GM19025 (cell line): ENCODE measurements around the gene USP32.
"Not testable (repeated sequence)": the region's sequence is repeated elsewhere in the genome, so short reads cannot be mapped to it uniquely, and the experiment has no call there.

Experiments
- ATAC-seq: cut with Tn5 transposase; IDR thresholded peaks from one replicate; pipeline ENCODE4 v1.9.1; 2021; ENCODE audit warnings: mild to moderate bottlenecking, low read depth, moderate library complexity; ENCODE audit not compliant: unreplicated experiment

The USP32 gene, protein sequence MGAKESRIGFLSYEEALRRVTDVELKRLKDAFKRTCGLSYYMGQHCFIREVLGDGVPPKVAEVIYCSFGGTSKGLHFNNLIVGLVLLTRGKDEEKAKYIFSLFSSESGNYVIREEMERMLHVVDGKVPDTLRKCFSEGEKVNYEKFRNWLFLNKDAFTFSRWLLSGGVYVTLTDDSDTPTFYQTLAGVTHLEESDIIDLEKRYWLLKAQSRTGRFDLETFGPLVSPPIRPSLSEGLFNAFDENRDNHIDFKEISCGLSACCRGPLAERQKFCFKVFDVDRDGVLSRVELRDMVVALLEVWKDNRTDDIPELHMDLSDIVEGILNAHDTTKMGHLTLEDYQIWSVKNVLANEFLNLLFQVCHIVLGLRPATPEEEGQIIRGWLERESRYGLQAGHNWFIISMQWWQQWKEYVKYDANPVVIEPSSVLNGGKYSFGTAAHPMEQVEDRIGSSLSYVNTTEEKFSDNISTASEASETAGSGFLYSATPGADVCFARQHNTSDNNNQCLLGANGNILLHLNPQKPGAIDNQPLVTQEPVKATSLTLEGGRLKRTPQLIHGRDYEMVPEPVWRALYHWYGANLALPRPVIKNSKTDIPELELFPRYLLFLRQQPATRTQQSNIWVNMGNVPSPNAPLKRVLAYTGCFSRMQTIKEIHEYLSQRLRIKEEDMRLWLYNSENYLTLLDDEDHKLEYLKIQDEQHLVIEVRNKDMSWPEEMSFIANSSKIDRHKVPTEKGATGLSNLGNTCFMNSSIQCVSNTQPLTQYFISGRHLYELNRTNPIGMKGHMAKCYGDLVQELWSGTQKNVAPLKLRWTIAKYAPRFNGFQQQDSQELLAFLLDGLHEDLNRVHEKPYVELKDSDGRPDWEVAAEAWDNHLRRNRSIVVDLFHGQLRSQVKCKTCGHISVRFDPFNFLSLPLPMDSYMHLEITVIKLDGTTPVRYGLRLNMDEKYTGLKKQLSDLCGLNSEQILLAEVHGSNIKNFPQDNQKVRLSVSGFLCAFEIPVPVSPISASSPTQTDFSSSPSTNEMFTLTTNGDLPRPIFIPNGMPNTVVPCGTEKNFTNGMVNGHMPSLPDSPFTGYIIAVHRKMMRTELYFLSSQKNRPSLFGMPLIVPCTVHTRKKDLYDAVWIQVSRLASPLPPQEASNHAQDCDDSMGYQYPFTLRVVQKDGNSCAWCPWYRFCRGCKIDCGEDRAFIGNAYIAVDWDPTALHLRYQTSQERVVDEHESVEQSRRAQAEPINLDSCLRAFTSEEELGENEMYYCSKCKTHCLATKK (N-terminal part only)

DNA sequence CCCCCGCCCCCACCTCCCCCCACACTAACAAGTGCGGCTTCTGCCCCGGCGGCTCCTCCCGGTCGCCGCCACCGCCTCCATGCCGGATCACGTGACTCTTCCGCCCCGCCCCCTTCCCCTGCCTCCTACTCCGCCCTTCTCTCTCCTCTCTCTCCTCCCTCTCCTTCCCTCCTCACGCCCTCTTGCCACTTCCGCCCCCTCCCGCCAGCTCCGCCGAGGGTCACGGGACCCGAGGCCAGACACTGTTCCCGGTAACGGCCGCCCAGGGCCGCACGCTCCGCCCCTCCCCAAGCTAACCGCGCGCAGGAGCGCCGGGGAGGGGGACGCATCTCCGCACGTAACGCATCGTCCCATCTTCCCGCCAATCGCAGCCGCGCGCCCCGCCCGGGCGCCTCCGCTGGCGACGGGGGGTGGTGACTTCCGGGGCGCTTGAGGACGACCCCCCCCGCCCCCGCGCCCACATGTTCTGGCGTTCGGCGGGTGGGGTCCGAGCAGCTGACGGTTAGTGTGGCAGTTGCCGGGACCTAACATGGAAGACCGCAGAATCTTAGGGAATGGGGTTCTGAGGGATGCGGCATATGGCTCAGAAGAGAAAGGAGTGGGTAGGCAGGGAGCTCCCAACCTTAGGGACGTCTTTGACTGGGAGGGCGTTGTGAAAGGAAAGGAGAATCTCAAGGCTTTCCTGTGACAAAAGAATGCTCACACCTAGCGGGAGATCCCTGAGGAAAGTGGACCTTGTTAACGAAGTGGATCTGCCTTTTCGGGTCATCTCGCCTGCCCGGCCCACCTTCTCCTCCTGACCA lies at the start of gene USP32:
Gene USP32 (minus strand): TSS at position 92 of the 803 bp plus-strand sequence. CDS start 194 bp downstream, outside the sequence.
- ATAC-seq = peak; percentile 88

DNA sequence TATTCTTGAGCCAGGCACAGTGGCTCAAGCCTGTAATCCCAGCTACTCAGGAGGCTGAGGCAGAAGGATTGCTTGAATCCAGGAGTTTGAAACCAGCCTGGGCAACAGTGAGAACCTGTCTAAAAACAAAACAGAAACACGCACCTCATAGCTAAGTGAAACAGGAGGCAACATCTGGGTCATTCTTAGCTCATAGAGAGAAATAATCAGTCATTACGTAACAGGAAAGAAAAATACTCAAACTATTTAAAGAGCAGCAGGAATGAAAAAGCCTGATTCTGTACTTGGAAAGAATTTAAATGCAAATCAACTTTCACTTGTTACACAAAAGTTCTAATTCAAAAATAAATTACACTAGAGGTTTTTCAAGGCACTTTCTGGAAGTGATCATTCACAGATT lies 47.6 kb upstream of the USP32 start:
- no peak for ATAC-seq

DNA sequence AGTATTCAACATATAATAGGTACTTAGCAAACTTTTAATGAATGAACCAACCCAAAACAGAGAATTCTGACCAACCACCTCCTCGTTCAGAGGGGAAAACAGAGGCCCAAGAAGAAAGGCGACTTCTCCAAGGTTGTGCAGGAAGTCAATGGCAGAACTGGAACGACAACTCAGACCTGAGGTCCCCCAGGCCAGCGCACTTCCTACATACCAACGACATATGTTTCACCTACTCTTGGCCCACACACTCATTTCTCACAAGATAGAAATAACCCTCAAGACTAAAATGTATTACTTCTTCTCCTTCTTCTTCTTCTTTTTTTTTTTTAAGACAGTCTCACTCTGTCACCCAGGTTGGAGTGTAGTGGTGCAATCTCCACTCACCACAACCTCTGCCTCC lies 44.7 kb upstream of the USP32 start:
- no peak for ATAC-seq

DNA sequence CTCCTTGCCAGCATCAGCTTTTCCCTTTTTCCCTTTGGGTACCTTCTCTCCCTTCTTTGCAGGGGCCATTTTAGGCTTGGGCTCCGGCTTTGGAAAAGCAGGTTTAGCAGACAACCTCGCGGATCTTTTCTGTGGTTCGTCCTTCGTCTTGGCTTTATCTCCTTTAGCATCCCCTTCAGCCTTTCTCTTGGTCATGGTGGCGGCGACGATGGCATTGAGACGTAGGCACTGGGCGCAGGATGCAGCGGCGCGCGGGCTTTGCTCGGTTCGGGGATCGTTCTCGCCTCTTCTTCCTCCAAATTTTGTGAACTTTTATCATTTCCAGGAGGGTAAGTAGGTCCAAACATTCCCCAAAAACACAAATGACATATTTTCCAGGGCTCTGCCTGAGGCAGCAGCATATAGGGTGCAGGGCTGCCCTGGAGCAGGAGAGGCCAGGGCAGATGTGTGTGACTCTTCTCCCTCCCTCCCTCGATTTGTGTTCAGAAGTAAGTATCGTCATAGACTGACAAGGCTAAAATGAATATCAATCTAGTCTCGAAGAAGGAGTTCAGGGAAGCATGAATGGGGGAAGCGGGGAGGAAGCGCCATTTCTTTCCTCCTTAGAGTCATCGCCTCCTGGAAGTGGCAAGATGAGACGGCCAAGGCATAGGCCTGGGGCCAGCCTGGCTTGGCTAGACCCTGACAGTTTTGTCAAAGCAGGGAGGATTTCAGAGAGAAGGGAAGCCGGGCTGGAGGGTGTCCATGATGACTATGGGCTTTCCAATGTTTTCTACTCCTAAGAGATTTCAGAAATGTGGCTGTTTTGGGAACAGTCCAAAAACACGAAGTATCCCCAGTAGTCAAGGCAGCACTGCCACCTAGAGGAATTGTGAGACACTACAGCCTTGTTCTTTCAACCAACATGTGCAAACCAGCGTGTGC lies 43.6 kb upstream of the USP32 start:
- no peak for ATAC-seq

DNA sequence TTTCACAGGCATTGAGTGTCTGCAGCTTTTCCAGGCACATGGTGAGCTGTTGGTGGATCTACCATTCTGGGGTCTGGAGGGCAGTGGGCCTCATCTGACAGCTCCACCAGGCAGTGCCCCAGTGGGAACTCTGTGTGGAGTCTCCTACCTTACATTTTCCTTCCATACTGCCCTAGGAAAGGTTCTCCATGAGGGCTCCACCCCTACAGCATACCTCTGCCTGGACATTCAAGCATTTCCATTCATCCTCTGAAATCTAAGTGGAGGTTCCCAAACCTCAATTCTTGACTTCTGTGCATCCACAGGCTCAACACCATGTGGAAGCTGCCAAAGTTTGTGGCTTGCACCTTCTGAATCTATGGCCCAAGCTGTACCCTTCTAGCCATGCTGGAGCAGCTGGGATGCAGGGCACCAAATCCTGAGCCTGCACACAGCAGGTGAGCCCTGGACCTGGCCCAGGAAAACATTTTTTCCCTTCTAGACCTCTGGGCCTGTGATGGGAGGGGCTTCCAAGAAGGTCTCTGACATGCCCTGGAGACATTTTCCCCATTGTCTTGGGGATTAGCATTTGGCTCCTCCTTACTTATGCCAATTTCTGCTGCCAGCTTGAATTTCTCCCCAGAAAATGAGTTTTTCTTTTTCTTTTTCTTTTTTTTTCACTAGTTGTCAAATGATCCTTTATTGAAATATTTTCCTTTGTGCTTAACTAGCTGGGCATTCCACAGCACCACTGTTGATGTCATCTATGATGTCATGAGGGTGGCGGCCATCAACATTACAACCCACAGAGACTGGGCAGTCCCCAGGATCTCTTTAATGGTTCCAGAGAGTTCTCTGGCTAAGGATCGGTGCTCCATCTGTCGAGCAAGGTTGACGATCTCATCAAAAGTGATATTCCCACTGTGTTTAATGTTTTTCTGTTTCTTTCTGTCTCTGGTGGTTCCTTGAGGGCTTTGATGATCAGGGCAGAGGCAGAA lies 41.4 kb upstream of the USP32 start:
- ATAC-seq = not testable (repeated sequence)

DNA sequence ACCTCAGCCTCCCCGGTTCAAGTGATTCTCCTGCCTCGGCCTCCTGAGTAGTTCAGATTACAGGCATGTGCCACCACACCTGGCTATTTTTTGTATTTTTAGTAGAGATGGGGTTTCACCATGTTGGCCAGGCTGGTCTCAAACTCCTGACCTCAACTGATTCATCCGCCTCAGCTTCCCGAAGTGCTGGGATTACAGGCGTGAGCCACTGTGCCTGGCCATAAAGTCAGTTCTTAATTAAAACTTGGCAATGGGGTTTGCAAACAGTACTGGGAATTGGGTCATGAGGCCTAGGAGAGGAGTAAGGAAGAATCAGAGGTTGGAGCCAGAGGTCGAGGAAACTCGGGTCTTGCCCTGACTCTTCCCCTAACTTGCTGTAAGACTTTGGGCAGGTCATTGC lies 38.6 kb upstream of the USP32 start:
- not testable (repeated sequence) for ATAC-seq

DNA sequence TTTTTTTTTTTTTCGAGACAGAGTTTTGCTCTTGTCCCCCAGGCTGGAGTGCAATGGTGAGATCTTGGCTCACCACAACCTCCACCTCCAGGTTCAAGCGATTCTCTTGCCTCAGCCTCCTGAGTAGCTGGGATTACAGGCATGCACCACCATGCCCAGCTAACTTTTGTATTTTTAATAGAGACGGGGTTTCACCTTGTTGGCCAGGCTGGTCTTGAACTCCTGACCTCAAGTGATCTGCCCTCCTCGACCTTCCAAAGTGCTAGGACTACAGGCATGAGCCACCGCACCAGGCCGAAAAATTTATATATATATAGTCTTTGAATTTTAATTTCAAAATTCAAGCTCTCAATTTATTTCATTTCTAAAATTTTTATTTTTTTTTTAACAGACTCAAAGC lies 36.6 kb upstream of the USP32 start:
- ATAC-seq = not testable (repeated sequence)

DNA sequence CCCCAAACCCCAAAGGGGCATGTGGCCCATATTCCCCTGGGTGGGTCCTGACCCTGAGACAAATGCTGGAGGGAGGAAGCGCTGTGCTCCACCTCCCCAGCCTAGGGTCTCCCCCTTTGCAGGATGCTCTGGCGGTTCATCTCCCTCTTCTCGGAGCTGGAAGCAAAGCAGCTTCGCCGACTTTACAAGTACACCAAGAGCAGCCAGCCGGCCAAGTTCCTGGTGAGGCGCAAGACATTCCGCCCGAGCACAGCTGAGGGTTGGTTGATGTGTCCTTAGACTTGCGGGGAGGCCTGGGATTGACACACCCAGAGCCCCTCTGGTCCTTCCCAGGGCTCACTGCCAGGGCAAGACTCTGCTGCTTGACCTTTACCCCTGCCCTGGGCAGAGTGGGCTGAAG lies 34.7 kb upstream of the USP32 start:
- no peak for ATAC-seq

DNA sequence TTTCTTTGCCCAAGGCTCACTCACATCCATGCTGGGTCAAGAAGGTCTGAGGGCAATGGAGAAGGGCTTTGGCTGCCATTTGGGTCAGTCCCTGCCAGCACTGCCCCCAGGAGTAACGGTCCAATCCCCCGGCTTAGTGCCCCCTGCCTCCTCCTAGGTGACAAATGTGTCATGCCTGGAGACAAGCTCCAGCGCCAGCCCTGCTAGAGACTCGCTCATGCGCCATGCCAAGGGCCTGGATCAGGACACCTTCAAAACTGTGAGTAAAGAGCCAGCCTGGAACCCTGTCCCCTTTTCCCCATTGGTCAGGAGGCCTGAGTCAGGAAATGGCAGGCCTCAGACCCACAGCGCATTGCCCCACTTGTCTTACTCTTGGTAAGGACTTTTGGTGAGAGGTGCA lies 33.7 kb upstream of the USP32 start:
- no peak for ATAC-seq

DNA sequence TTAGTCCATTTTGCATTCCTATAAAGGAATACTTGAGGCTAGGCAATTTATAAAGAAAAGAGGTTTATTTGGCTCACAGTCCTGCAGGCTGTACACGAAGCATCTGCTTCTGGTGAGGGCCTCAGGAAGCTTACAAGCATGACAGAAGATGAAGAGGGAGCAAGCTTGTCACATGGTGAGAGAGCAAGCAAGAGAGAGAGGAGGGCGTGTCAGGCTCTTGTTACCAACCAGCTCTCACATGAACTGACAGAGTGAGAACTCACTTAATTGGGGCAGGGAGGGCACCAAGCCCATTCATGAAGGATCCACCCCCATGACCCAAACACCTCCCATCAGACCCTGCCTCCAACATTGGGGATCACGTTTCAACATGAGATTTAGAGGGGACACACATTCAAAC lies 31.9 kb upstream of the USP32 start:
- ATAC-seq = no peak

DNA sequence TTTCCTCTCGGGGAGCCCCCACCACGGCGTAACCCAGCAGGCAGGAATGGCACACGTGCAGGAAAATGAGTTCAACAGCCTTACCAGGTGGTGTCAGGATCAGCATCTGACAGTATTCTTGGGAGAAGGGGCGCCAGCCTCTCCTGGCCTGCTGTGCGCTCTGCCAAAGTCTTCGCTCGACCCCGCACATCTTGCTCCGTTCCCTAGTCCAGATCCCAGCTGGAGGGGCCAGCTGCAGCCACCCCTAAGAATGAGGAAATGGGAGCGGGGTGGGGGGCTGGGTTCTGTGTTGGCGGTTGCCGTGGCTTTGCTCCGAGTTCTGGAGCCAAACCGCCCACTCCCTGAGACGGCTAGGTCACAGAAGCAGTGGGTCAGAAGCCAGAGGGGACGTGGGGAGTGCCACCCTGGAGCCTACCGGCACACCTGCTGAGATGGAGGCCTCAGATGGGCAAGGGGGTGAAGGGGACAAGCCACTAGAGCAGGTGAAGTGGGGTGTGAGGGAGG lies 30.3 kb upstream of the USP32 start, which contains the start of gene CHCT1:
Gene CHCT1 (plus strand): TSS at position 328 of the 504 bp plus-strand sequence. CDS start 104 bp downstream, at position 432.
- ATAC-seq = no peak

DNA sequence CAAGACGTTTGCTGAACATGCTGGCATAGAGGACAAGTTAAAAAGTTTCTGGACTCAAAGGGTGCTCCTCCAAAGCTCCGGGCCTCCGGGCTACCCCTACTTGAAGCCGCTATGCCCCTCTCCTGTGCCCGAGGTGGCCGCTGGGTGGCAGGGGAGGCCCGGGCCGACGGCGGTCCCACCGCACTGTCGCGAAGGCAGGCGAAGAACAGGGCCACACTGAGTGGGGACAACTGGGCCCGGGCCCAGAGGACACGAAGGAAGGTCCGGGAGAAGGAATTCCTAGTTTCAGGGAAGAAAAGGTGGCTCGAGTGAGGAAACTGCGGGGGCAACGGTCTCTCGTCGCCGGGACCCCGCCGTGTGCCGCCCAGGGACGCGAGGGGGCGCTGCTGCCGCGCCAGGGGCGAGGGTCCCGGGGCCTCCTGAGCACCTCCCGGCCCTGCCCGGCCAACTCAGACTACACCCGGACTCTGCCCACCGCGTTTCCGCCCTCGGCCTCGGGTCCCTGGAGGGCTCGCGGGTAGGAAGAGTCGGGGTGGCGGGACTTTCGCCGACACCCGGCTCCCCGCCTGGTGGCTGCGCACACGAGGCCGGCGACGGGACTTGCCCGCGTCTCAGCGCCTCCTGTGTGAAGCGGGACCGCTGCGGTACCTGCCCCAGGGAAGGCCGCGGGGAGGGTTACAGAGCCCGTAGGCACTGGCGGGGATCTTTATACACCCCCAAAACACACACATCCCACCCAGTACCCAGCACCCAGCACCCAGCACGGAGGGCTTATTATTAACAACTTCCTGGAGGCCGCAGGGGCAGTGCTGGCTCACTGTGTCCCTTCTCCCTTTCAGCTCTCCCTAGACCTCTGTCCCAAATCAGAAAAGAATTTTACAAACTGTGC lies 29.6 kb upstream of the USP32 start:
- peak; percentile 89 for ATAC-seq

DNA sequence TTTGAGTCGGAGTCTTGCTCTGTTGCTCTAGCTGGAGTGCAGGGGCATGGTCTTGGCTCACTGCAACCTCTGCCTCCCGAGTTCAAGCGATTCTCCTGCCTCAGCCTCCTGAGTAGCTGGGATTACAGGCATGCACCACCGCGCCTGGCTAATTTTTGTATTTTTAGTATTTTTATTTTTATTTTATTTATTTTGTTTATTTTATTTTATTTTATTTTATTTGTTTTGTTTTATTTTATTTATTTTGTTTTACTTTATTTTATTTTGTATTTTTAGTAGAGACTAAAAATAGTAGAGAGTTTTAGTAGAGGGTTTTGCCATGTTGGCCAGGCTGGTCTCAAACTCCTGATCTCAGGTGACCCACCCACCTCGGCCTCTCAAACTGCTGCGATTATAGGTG lies 27.9 kb upstream of the USP32 start:
- not testable (repeated sequence) for ATAC-seq

DNA sequence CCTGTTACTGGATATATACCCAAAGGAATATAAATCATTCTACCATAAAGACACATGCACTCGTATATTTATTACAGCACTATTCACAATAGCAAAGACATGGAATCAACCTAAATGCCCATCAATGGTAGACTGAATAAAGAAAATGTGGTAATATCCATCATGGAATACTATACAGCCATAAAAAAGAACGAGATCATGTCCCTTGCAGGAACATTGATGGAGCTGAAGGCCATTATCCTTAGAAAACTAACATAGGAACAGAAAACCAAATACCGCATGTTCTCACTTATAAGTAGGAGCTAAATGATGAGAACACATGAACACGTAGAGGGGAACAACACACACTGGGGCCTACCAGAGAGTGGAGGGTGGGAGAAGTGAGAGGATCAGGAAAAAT lies 27.1 kb upstream of the USP32 start:
- not testable (repeated sequence) for ATAC-seq

DNA sequence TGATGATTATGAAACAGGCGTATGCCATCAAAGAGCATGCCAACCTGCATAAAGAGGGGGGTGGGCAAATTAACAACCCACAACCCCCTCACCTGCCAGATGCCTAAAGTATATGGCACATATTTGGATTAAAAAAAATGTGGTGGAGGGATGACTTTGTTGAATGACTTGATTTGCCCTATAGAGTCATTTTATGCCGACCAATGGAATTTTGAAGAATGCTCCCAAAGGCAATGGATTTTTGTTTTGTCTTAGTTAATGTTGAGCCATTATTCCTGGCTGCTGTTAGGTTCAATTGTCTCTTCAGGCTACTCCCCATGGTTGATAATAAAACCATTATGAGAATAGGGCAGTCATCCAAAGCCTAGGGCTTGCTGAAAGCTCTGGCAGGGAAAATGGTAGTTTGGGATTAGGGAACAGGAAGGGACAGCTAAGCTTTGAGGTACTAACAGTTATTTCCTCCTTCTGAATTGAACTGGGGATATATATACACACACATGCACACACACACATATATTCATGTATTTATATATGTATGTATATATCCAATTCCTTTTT lies 24.5 kb upstream of the USP32 start:
- no peak for ATAC-seq

DNA sequence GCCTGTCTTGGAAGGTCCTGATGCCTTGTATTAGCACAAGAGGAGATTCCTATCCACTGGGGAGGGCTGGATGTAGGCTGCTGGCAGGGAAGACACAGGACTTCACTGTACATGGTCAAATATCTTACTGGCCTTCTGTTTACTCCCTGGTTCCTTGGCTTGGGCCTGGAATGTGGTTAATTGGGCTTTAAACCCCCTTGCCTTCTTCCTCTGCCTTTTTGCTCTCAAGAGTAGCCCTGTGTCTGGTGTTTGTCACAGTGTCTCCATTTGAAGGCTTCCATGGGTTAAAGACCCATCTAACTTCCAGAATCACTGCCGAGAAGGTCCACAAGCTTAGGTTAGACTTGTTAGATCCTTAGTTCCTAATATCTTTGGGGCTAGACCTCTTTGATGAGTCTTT lies 23.2 kb upstream of the USP32 start:
- ATAC-seq = no peak
